Dedifferentiated amniotic fluid mesenchymal stem cell (primary cell): Measurements from ENCODE around the gene VASH2.

Source experiments
- DNase-seq: peaks from one replicate; pipeline ENCODE4 v3.0.0-alpha.2; 2016; ENCODE audit errors: extremely low spot score

VASH2 gene

GRCh38 chr1:213035573-213035972 is 85.2 kb downstream of the VASH2 start:
- no peak for DNase-seq
